PC-3 (cell line): ENCODE measurements around the gene MOB1A. TPM values are rescaled to one million over a fixed set of nuclear protein-coding genes. Genes with fewer than 3 reads are reported as not detected.

Experiments
- ATAC-seq: fragments of 200-7000 bp; cut with Tn5 transposase; 2 replicates; pipeline ENCODE4 v1.9.1; 2020; ENCODE audit warnings: mild to moderate bottlenecking, moderate library complexity
- BruUV-seq: library from RNA; stranded (reverse); fragments of 400-500 nt; replicated peaks from 2 replicates; lab custom pipeline; 2021; lab: Mats Ljungman, UMichigan
- CTCF ChIA-PET: fragments of 300-600 bp; sonication (Branson Sonifier 250); formaldehyde crosslinking; loops from one replicate; lab custom pipeline; 2022; ENCODE audit warnings: antibody characterized with exemption; lab: Charles Lee
- POLR2A ChIA-PET: fragments of 300-600 bp; sonication (Branson Sonifier 250); formaldehyde crosslinking; loops from one replicate; lab custom pipeline; 2022; ENCODE audit warnings: antibody characterized with exemption; ENCODE audit not compliant: unreplicated experiment; lab: Charles Lee
- DNase-seq: peaks from one replicate; pipeline ENCODE4 v3.0.0-alpha.2; 2015
- H2AFZ ChIP-seq: fragments of 300-600 bp; sonication (generic); 2 replicates; pipeline ENCODE4 v1.6.0; 2016; ENCODE audit warnings: antibody characterized with exemption, low read length
- H3F3A ChIP-seq: fragments of 300-600 bp; sonication (generic); one replicate; pipeline ENCODE4 v1.6.0; 2017; ENCODE audit warnings: antibody characterized with exemption, low read length, control low read depth, mild to moderate bottlenecking; ENCODE audit not compliant: unreplicated experiment
- H3K27ac ChIP-seq: fragments of 300-600 bp; sonication (generic); 2 replicates; pipeline ENCODE4 v1.5.1; 2016; ENCODE audit warnings: mild to moderate bottlenecking, low read length
- H3K27me3 ChIP-seq: fragments of 300-600 bp; sonication (generic); 2 replicates; pipeline ENCODE4 v1.6.1; 2016; ENCODE audit warnings: low read length, mixed read lengths
- H3K36me3 ChIP-seq: fragments of 300-600 bp; sonication (generic); 2 replicates; pipeline ENCODE4 v1.6.1; 2016; ENCODE audit warnings: low read depth, mixed run types, low read length, mixed read lengths
- H3K4me1 ChIP-seq: fragments of 300-600 bp; sonication (generic); 2 replicates; pipeline ENCODE4 v1.5.1; 2016; ENCODE audit warnings: low read length; ENCODE audit not compliant: insufficient read depth
- H3K4me2 ChIP-seq: fragments of 300-600 bp; sonication (generic); 2 replicates; pipeline ENCODE4 v1.6.0; 2016; ENCODE audit warnings: low read length
- H3K4me3 ChIP-seq: fragments of 300-600 bp; sonication (generic); 2 replicates; pipeline ENCODE4 v1.5.1; 2016; ENCODE audit warnings: mild to moderate bottlenecking, low read length, mixed read lengths
- H3K79me2 ChIP-seq: fragments of 300-600 bp; sonication (generic); 2 replicates; pipeline ENCODE4 v1.6.1; 2017; ENCODE audit warnings: low read length, mixed read lengths
- H3K9ac ChIP-seq: fragments of 300-600 bp; sonication (generic); 2 replicates; pipeline ENCODE4 v1.6.0; 2016; ENCODE audit warnings: mild to moderate bottlenecking, low read length
- H3K9me2 ChIP-seq: fragments of 300-600 bp; sonication (generic); replicated peaks from 2 replicates; pipeline ENCODE4 v1.6.1; 2016; ENCODE audit warnings: mixed run types, low read length, mixed read lengths
- H3K9me3 ChIP-seq: fragments of 300-600 bp; sonication (generic); 2 replicates; pipeline ENCODE4 v1.6.1; 2016; ENCODE audit warnings: low read length, mixed read lengths
- H4K20me1 ChIP-seq: fragments of 300-600 bp; sonication (generic); 2 replicates; pipeline ENCODE4 v1.6.1; 2016; ENCODE audit warnings: low read length, mixed read lengths
- CTCF ChIP-seq: fragments of 300-600 bp; sonication (generic); conservative IDR thresholded peaks from 2 replicates; pipeline ENCODE4 v1.5.1; 2017; ENCODE audit warnings: antibody characterized with exemption, low read depth, mild to moderate bottlenecking, low read length
- EZH2 ChIP-seq: fragments of 300-600 bp; sonication (generic); IDR thresholded peaks from one replicate; pipeline ENCODE4 v1.6.1; 2017; ENCODE audit warnings: antibody characterized with exemption, mild to moderate bottlenecking, low read length; ENCODE audit not compliant: unreplicated experiment
- EZH2phosphoT487 ChIP-seq: fragments of 300-600 bp; sonication (generic); IDR thresholded peaks from 2 replicates; pipeline ENCODE4 v1.6.1; 2018; ENCODE audit warnings: mild to moderate bottlenecking, antibody characterized with exemption, low read length, borderline replicate concordance
- intact Hi-C: fragments of 100-400 bp; cut with micrococcal nuclease; formaldehyde crosslinking; loops from 2 replicates; pipeline ENCODE4 v1.9.0; 2023
- total RNA-seq: library from RNA; depleted of rRNA; stranded (reverse); fragments of >200 nt; gene quantifications from 2 replicates; pipeline ENCODE4 v1.2.3, GENCODE V29; 2014

Gene MOB1A
- total RNA-seq, 1 experiment from 2014 or later, result 69.8 TPM

GRCh38 chr2:74137651-74138599, 40.8 kb downstream of the MOB1A start:
- Histone ChIP-seq H3F3A (no peaks in the 10 kb centered on the region), H3K9me2 (no peaks in the 10 kb centered on the region), H3K4me1 (no peaks in the 10 kb centered on the region), H3K27ac (no peak overlapping the region), H3K4me2 (no peak overlapping the region), H3K9me3 (no peaks in the 10 kb centered on the region), H3K79me2 (no peaks in the 10 kb centered on the region), H3K36me3 (peaks cover 11% of the 10 kb centered on the region; the same call in 1 of the 2 replicates), H3K4me3 (no peak overlapping the region), H2AFZ (no peak overlapping the region), H3K27me3 (no peaks in the 10 kb centered on the region), H3K9ac (no peak overlapping the region), H4K20me1 (no peaks in the 10 kb centered on the region)
- POLR2A ChIA-PET, result no interaction called here
- CTCF ChIA-PET, result no interaction called here
- ATAC-seq, result no peak
- DNase-seq, result no peak
- intact Hi-C loops, result no loop called here
- TF ChIP-seq EZH2 (no peak), CTCF (no peak), EZH2phosphoT487 (no peak)
- no TSS peak for BruUV-seq

GRCh38 chr2:74131901-74132300, 46.8 kb downstream of the MOB1A start:
- Histone ChIP-seq H3K4me2 (no peak overlapping the region), H4K20me1 (no peaks in the 10 kb centered on the region), H3K79me2 (no peaks in the 10 kb centered on the region), H3K27me3 (no peaks in the 10 kb centered on the region), H3K27ac (no peak overlapping the region), H3K9me3 (no peaks in the 10 kb centered on the region), H3K36me3 (peaks cover 9% of the 10 kb centered on the region; the same call in 1 of the 2 replicates), H3K4me3 (no peak overlapping the region), H3K4me1 (peaks cover 6% of the 10 kb centered on the region; the same call in 1 of the 2 replicates), H3K9ac (no peak overlapping the region), H2AFZ (no peak overlapping the region), H3F3A (no peaks in the 10 kb centered on the region), H3K9me2 (no peaks in the 10 kb centered on the region)
- no peak for TF ChIP-seq EZH2
- TF ChIP-seq EZH2phosphoT487, result no peak
- no peak for TF ChIP-seq CTCF
- ChIA-PET CTCF (no interaction called here), POLR2A (no interaction called here)
- BruUV-seq, result no TSS peak
- DNase-seq (no peak), ATAC-seq (no peak)
- intact Hi-C loops, result no loop called here
